ENCODE results near the gene TBL1XR1. TPM values are rescaled to one million over a fixed set of nuclear protein-coding genes. Genes with fewer than 3 reads are reported as not detected.

The TBL1XR1 gene
- total RNA-seq, 1 experiment from 2014 or later = 186 TPM

DNA sequence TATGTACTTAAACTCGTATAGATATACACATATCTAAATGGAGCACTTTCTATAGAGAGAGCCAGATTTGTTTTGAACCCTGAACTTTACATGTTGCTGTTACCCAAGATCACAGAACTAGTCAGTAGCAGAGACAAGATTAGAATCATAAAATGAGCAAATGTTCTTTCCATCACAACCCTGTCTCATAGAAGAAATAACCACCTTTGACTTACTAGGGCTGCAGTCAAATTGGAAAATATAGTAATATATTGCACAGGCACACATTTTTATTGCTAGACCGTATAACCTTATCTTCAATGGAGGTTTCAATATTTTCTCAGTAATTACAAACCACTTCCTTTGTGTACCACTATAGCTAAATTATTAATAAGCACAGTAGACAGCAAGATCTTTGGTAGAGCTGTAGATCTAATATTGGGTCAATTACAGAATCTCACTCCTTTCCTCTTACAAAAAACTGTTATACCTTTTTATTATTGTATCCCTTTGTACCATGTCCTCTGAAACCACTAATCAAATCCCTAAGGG lies 41.5 kb upstream of the TBL1XR1 start:
- CTCF ChIA-PET = no interaction called here
- Histone ChIP-seq H3K4me1 (ENCODE audit: insufficient read depth, low read length, poor library complexity, severe bottlenecking) (no peaks in the 10 kb centered on the region), H3K4me3 (ENCODE audit: low read depth, low read length, poor library complexity, severe bottlenecking) (no peak overlapping the region), H3K27me3 (replicated peaks; ENCODE audit: insufficient read depth, low read depth, low read length, poor library complexity) (no peaks in the 10 kb centered on the region), H3K27ac (ENCODE audit: low read depth, low read length, poor library complexity, severe bottlenecking) (no peak overlapping the region), H3K9me3 (ENCODE audit: low read depth, low read length, poor library complexity, severe bottlenecking) (no peaks in the 10 kb centered on the region), H3K36me3 (ENCODE audit: insufficient read depth, low read length, poor library complexity, severe bottlenecking) (no peaks in the 10 kb centered on the region)
- POLR2A ChIA-PET (ENCODE audit: low non-redundant PET) = no interaction called here
- TF ChIP-seq, protein P1, sequence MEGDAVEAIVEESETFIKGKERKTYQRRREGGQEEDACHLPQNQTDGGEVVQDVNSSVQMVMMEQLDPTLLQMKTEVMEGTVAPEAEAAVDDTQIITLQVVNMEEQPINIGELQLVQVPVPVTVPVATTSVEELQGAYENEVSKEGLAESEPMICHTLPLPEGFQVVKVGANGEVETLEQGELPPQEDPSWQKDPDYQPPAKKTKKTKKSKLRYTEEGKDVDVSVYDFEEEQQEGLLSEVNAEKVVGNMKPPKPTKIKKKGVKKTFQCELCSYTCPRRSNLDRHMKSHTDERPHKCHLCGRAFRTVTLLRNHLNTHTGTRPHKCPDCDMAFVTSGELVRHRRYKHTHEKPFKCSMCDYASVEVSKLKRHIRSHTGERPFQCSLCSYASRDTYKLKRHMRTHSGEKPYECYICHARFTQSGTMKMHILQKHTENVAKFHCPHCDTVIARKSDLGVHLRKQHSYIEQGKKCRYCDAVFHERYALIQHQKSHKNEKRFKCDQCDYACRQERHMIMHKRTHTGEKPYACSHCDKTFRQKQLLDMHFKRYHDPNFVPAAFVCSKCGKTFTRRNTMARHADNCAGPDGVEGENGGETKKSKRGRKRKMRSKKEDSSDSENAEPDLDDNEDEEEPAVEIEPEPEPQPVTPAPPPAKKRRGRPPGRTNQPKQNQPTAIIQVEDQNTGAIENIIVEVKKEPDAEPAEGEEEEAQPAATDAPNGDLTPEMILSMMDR (conservative IDR thresholded peaks at IDR 0.05; ENCODE audit: low read depth, low read length) = no peak
- no peak for TF ChIP-seq EZH2 (IDR thresholded peaks at IDR 0.05; ENCODE audit: borderline replicate concordance, low read depth, low read length, poor library complexity, severe bottlenecking)
- intact Hi-C loops (cut with micrococcal nuclease; ENCODE audit: unreplicated experiment) = no loop called here
- DNase-seq (ENCODE audit: low spot score) = no peak
- no TSS peak for BruUV-seq (replicated peaks)

GRCh38 chr3:177237206-177237605 lies 39.9 kb upstream of the TBL1XR1 start:
- POLR2A ChIA-PET (ENCODE audit: low non-redundant PET) = no interaction called here
- Histone ChIP-seq H3K4me1 (ENCODE audit: insufficient read depth, low read length, poor library complexity, severe bottlenecking) (no peaks in the 10 kb centered on the region), H3K27ac (ENCODE audit: low read depth, low read length, poor library complexity, severe bottlenecking) (no peak overlapping the region), H3K9me3 (ENCODE audit: low read depth, low read length, poor library complexity, severe bottlenecking) (no peaks in the 10 kb centered on the region), H3K27me3 (replicated peaks; ENCODE audit: insufficient read depth, low read depth, low read length, poor library complexity) (no peaks in the 10 kb centered on the region), H3K4me3 (ENCODE audit: low read depth, low read length, poor library complexity, severe bottlenecking) (no peak overlapping the region), H3K36me3 (ENCODE audit: insufficient read depth, low read length, poor library complexity, severe bottlenecking) (no peaks in the 10 kb centered on the region)
- no peak for DNase-seq (ENCODE audit: low spot score)
- TF ChIP-seq, protein P1 (conservative IDR thresholded peaks at IDR 0.05; ENCODE audit: low read depth, low read length) = no peak
- no peak for TF ChIP-seq EZH2 (IDR thresholded peaks at IDR 0.05; ENCODE audit: borderline replicate concordance, low read depth, low read length, poor library complexity, severe bottlenecking)
- intact Hi-C loops (cut with micrococcal nuclease; ENCODE audit: unreplicated experiment) = no loop called here
- no TSS peak for BruUV-seq (replicated peaks)
- CTCF ChIA-PET = no interaction called here

DNA sequence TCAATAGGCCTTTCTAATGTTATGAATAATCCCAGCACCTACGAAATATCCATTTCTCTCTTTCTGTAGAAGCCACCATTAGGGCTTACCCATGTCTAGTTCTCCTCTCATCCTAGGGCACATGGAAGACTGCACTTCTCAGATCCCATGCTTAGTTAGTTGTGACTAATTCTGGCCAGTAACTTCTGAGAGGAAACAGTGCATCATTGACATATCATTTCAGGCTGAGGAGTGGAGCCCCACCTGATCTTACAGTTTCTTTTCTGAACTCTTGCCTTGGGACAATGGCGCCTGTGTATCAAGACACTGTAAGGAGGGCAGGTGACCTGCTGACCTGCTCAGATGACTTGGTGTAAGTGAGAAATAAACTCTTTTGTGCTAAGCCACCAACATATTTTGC lies 39.4 kb upstream of the TBL1XR1 start:
- Histone ChIP-seq H3K27me3 (replicated peaks; ENCODE audit: insufficient read depth, low read depth, low read length, poor library complexity) (no peaks in the 10 kb centered on the region), H3K4me3 (ENCODE audit: low read depth, low read length, poor library complexity, severe bottlenecking) (no peak overlapping the region), H3K27ac (ENCODE audit: low read depth, low read length, poor library complexity, severe bottlenecking) (no peak overlapping the region), H3K9me3 (ENCODE audit: low read depth, low read length, poor library complexity, severe bottlenecking) (no peaks in the 10 kb centered on the region), H3K4me1 (ENCODE audit: insufficient read depth, low read length, poor library complexity, severe bottlenecking) (no peaks in the 10 kb centered on the region), H3K36me3 (ENCODE audit: insufficient read depth, low read length, poor library complexity, severe bottlenecking) (no peaks in the 10 kb centered on the region)
- DNase-seq (ENCODE audit: low spot score) = no peak
- POLR2A ChIA-PET (ENCODE audit: low non-redundant PET) = no interaction called here
- no peak for TF ChIP-seq EZH2 (IDR thresholded peaks at IDR 0.05; ENCODE audit: borderline replicate concordance, low read depth, low read length, poor library complexity, severe bottlenecking)
- TF ChIP-seq, protein P1 (conservative IDR thresholded peaks at IDR 0.05; ENCODE audit: low read depth, low read length) = no peak
- no TSS peak for BruUV-seq (replicated peaks)
- intact Hi-C loops (cut with micrococcal nuclease; ENCODE audit: unreplicated experiment) = no loop called here
- CTCF ChIA-PET = interaction anchor here (0.7 kb wide), 1 partner anchor 37 kb away, joined by 3 read pairs; no protein-coding TSS in a partner anchor
